HG03439 (cell line): Measurements from ENCODE around the gene ADAMTS3.

Experiments
- ATAC-seq: cut with Tn5 transposase; IDR thresholded peaks from one replicate; pipeline ENCODE4 v1.9.1; 2021; ENCODE audit warnings: mild to moderate bottlenecking, moderate library complexity; ENCODE audit not compliant: unreplicated experiment

Gene ADAMTS3

DNA sequence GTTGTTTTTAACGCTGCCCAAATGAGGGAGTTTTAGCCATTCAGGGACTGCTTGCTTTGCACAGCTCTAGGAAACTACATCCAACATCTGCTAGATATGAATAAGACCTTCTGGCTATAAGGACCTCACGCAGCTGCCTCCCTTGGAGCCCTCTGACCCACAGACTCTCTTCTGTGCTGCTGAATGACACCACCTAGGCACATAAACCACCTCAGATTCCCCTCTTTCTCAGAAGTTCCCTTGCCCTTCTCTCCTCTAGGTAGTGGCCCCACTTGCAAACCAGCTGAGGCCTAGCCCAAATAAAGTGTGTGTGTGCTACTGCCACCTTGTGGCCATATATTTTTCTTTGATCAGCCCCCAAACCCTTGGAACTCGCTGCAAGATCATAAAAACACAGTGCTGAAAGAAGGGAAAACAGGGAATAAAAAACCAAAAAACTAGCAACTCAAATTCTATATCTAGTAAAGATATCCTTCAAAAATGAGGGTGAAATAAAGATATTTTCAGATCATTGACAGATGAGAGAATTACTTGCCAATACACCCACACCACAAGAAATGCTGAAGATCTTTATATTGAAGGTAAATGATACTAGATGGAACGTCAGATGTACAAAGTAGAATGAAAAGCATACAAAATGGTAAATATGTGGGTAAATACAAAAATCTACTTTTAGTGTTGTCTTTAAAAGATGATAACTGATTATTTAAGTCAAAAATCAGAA, 265.9 kb downstream of the ADAMTS3 start:
- ATAC-seq, result peak; percentile 96

- no peak for ATAC-seq
Observed at GRCh38 chr4:72301759-72302158, 267.3 kb downstream of the ADAMTS3 start.

DNA sequence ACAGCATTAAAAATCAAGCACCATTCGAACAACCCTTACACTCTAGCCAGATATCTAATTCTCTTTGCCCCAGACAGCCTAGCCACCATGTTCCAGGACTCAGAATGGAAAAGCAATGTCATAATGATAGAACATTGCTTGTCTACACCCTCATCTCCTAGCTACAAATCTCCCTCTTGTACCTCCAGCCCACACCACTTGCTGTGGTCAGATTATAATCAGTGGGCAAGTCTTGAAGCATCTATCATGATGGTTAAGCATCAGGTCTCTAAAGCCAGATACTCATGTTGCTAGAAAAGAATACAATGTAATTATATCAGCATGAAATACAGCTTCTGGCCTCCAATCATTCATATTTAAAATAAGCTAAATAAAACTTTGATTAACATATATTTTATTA, 268.9 kb downstream of the ADAMTS3 start:
- no peak for ATAC-seq

DNA sequence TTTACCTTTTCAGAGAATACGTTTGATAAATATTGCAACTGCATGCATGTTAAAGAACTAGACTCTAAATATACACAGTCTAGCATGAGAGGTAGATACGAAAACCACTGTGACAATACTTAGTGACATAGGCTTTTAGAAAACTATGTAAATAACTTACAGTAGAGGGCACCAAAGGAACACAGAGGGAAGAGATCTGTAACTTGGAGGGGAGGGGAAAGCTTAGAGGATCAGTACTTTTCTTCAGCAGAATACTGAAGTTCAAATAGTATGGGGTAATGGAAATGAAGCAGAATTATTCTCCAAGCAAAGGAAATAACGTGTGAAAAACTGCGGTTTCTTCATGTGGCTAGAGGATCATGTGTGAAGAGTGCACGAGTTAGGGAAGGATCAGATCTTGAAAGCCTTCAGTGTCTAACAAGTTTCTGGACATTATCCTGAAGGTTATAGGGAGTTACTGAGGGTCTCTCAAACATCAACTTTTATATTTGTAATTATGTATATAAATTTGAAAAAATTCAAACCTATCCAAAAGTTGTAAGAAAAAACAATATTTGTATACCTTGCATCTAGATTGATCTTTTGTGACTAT, 273.0 kb downstream of the ADAMTS3 start:
- peak; percentile 65 for ATAC-seq

DNA sequence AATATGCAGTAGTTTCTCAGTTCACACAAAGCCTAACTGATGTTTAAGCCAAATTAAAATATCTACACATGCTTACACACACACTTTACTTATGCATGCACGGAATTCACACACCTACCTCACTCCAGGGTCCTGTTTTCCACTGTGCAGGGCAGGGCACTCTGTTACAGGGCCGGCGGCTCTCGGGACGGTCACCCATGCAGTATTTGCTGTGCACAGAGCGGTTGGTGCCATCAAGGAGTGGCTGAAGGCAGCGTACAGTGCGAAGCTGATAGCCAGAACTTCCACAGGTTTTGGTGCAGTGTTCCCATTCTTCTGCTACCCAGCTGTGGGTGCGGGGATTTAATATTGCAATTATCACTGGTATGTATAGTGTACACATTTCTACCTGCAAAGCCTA, 278.3 kb downstream of the ADAMTS3 start:
- no peak for ATAC-seq

- no peak for ATAC-seq
Observed at GRCh38 chr4:72286910-72287309, 282.1 kb downstream of the ADAMTS3 start.

- ATAC-seq, result no peak
Observed at GRCh38 chr4:72286185-72286584, 282.8 kb downstream of the ADAMTS3 start.

- no peak for ATAC-seq
Observed at GRCh38 chr4:72283357-72283756, 285.7 kb downstream of the ADAMTS3 start.

GRCh38 chr4:72280252-72280651, 288.8 kb downstream of the ADAMTS3 start:
- ATAC-seq, result no peak

DNA sequence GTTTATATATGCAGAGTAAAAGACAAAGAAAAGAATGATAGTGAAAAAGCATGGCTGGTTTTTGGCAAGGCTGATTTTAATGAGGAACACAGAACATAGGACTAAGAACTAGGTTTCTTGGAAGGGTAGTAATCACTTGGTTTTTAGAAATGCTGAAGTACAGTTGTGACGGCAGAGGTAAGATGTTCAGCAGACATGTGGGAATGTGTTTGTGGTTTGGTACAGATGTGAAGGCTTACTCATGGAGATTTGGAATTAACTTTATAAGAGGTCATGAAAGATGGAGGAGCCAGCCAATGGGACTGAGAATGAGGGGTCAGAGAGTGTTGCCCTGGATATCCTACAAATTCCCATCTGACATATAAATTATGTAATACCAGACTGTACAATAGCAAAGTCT, 293.6 kb downstream of the ADAMTS3 start:
- ATAC-seq, result no peak

DNA sequence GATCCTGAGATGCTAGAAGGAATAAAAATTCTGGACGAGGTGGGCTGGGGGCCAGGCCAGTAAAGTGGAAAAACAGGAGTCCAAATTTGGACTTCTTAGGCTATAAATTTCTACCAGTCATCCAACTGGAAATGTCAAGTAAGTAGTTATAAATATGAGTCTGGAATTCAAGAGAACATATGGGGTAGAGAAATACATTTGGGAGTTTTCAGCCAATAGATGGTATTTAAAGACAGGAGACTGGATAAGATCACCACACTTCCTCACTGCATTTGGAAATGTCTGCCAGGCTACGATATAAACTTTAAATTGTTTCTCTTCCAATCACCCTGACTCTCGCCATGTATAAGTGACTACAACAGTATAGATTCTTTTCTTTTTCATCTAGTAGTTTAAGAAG, 294.8 kb downstream of the ADAMTS3 start:
- no peak for ATAC-seq

- no peak for ATAC-seq
Observed at GRCh38 chr4:72255269-72255668, 313.8 kb downstream of the ADAMTS3 start.

- ATAC-seq, result no peak
Observed at GRCh38 chr4:72243641-72244040, 325.4 kb downstream of the ADAMTS3 start.

DNA sequence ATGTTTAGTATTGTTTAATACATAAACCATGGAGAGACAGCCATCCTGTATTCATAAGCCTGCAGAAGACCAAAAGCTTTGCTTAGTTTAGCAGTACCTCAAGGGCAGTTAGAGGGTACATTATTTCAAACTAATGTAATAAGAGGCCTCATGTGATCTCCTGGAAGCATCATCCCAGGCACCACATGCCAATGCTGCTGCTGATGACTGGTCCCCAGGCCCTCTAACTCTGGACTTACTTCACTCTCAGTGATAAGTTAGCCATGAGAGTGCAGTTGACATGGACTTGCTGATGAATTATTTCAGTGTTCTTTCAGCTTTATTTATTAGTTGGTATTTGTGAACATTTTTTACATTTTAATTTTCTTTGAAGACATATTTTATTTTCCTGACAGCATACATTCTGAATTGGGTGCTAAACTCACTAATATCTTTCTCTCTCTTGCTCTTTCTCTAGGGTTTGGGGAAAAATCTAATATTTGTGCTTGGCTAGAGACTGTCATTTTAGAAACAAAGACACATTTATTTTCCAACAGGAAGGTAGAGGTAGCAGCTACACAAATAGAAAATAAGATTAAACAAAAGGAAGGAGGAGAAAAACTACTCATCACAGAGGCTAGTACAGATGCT, 329.4 kb downstream of the ADAMTS3 start:
- ATAC-seq, result no peak
